ENCODE measurements around the gene UMODL1.

Gene UMODL1

DNA sequence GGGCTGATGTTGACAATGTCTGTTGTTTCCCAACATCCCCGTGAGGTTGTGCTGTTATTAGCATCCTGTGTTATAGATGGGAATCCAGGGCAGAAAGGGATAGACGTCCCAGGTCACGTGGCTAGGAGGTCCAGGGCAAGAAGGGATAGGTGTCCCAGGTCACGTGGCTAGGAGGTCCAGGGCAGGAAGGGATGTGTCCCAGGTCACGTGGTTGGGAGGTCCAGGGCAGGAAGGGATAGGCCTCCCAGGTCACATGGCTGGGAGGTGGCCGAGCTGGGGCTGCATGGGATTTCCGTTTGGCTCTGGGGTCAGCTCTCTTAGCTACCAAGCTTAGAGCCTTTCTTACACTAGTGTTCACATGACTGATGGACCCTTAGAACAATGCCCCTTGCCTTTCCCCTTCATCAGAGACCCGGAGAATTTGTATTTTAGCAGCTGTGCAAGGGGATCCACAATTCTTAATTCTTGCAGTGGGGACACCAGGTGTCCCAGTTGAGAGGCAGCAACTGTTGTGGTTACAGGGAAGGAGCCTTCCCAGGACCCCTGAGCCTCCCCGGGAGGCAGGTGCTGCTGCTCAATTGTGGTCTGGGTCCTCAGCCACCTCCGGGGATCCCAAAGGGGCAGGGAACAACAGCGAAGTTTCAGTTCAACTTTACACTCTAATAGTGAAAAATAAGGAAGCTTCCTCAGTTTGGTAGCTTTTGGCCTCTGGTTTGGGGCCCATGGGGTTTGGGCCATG, 69.2 kb downstream of the UMODL1 start:
- Histone ChIP-seq H3K4me3 (no peak overlapping the region), H3K27ac (no peak overlapping the region)

GRCh38 chr21:42141643-42142042, 70.5 kb downstream of the UMODL1 start:
- Histone ChIP-seq H3K4me3 (no peak overlapping the region), H3K27ac (no peak overlapping the region)

DNA sequence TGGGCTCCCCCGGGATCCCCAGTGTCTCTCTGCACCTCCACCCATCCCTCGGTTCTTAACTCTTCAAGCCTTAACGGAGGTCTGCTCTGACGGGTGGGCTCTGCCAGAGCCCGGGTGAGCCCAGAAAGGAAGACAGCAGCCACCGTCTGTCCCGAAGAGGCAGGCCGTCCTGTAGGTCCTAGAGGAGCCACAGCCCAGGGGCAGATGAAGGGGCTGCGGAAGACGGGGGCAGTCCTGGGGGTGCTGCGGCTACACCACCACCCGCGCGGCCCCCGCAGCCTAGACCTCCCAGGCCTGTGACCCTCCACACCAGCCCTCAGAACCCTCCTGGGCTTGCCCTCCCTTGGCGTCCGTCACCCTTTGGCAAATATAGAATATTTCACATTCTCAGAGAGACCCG, 71.0 kb downstream of the UMODL1 start:
- no peak overlapping the region for H3K27ac ChIP-seq
- no peak overlapping the region for H3K4me3 ChIP-seq

- Histone ChIP-seq H3K4me3 (no peak overlapping the region), H3K27ac (no peak overlapping the region)
Measured at GRCh38 chr21:42142627-42143026, 71.5 kb downstream of the UMODL1 start.

GRCh38 chr21:42143111-42143510, 72.0 kb downstream of the UMODL1 start:
- no peak overlapping the region for H3K4me3 ChIP-seq
- no peak overlapping the region for H3K27ac ChIP-seq

DNA sequence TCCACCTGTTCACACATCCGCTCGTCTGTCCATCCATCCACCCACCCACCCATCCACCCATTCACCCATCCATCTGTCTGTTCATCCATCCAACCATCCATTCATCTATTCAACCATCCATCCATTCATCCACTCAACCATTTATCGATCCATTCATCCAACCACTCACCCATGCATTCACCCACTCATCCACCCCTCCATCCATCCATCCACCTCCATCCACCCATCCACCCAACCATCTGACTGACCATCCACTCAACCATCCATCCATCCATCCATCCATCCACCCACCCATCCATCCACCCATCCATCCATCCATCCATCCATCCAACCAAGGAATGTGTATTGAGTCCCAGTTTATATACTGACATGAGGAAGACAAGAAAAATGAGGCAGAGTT, 73.1 kb downstream of the UMODL1 start:
- no peak overlapping the region for H3K27ac ChIP-seq
- H3K4me3 ChIP-seq = no peak overlapping the region

- no peak overlapping the region for H3K4me3 ChIP-seq
- no peak overlapping the region for H3K27ac ChIP-seq
Measured at GRCh38 chr21:42144679-42145568, 73.8 kb downstream of the UMODL1 start.

DNA sequence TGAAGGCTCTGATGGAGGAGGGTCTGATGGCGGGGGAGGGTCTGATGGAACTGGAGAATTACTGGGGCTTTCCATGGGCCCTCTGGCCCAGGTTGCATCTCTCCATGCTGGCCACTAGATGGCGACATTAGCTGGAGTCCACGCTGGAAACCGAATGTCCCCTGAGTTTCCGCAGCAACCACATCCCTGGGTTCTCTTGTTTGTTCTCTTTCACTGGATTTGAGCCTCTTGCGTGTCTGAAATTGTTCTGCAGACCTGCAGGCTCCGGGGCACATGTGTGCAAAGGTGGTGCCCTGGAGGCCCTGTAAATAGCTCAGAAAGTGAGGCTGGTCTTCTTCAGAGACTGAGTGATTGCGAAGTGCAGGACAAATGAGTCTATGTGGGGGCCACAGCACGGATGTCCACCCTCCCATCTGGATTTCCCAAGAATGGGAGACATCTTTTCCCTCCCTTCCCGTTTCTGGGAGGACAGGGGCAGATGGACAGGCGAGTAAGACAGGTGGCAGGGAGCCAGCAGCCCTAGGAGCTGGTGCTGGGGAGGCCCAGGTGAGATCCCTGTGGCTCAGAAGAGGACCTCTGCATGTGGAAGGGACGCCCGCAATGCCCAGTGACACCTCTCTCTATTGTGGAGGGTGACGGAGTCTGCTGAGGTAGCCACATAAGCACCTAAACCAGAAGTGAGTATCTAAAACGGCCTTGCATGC, 74.6 kb downstream of the UMODL1 start:
- Histone ChIP-seq H3K27ac (no peak overlapping the region), H3K4me3 (no peak overlapping the region)

DNA sequence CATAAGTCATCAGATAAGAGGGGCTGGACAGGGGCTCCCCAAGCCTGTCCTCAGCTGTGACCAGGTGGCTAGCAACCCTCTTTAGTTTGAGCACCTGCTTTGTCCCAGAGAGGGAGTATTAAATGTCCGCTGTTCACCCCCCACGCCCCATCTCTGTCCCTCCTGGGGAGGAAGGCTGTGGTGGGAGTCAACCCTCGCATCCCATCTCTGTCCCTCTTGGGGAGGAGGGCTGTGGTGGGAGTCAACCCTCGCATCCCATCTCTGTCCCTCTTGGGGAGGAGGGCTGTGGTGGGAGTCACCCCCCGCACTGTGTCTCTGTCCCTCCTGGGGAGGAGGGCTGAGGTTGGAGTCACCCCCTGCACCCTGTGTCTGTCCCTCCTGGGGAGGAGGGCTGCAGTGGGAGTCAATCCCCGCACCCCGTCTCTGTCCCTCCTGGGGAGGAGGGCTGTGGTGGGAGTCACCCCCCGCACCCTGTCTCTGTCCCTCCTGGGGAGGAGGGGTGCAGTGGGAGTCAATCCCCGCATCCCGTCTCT, 75.2 kb downstream of the UMODL1 start:
- Histone ChIP-seq H3K27ac (no peak overlapping the region), H3K4me3 (no peak overlapping the region)

DNA sequence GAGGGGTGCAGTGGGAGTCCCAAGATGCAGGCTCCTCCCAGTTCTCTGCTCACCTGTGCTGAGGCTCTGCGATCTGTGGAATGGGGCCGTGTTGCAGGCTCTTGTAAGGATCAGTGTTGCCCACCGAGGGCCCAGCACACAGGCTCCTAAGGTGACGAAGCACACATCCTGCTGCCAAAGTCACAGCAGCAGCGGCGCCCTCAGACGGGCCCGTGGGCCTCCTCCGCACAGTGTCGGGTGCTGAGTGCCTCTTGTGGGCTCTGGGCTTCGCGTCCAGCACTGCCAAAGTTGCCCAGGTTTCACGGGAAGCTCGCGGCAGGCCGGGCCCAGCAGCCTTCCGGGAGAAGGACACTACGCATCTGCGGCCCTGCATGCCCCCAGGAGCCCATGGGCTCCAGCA, 75.7 kb downstream of the UMODL1 start:
- H3K27ac ChIP-seq = no peak overlapping the region
- H3K4me3 ChIP-seq = no peak overlapping the region

GRCh38 chr21:42147386-42148020, 76.4 kb downstream of the UMODL1 start:
- Histone ChIP-seq H3K27ac (no peak overlapping the region), H3K4me3 (no peak overlapping the region)

DNA sequence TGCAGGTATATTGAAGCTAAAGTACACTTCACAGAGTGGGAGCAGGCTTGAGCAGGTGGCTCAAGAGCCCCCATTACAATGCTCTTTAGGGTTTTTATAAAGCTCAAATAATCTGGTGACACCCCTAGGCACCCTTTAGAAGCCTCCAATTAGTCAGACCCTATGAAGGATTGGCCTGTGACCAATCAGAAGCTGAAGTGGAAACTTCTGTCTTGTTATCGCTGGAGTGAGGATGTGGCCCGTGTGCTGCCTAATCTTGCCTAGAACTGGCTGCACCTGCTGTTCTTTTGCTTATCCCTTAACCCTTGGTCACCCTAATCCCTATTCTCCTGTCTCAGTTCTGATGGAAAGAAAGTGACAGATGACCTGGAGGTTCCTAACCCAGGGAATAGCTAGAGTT, 77.0 kb downstream of the UMODL1 start:
- Histone ChIP-seq H3K27ac (no peak overlapping the region), H3K4me3 (no peak overlapping the region)

GRCh38 chr21:42148584-42148983, 77.5 kb downstream of the UMODL1 start:
- Histone ChIP-seq H3K27ac (no peak overlapping the region), H3K4me3 (no peak overlapping the region)

- H3K4me3 ChIP-seq = no peak overlapping the region
Measured at GRCh38 chr21:42149656-42150473, 78.7 kb downstream of the UMODL1 start.

GRCh38 chr21:42150474-42151085, 79.5 kb downstream of the UMODL1 start:
- H3K27ac ChIP-seq = no peak overlapping the region
- no peak overlapping the region for H3K4me3 ChIP-seq

More at GRCh38 chr21:42149656-42150473, 78.7 kb downstream of the UMODL1 start:
- no peak overlapping the region for H3K27ac ChIP-seq

- Histone ChIP-seq H3K27ac (no peak overlapping the region), H3K4me3 (no peak overlapping the region)
Measured at GRCh38 chr21:42151148-42151947, 80.2 kb downstream of the UMODL1 start.

GRCh38 chr21:42151948-42152220, 80.8 kb downstream of the UMODL1 start:
- no peak overlapping the region for H3K27ac ChIP-seq
- no peak overlapping the region for H3K4me3 ChIP-seq

All from skin epidermis (tissue), 12 donors.